GM19324 (cell line): ENCODE data around the gene GDF7.
"Not testable (repeated sequence)": the region's sequence is repeated elsewhere in the genome, so short reads cannot be mapped to it uniquely, and the experiment has no call there.

Experiments used
- ATAC-seq: cut with Tn5 transposase; IDR thresholded peaks from one replicate; pipeline ENCODE4 v1.9.1; 2021; ENCODE audit warnings: mild to moderate bottlenecking, moderate library complexity; ENCODE audit not compliant: unreplicated experiment, low FRiP score

GDF7 gene

GRCh38 chr2:20691076-20691734, 24.3 kb downstream of the GDF7 start:
- no peak for ATAC-seq

- ATAC-seq: no peak
Observed at GRCh38 chr2:20692081-20692480, 25.1 kb downstream of the GDF7 start.

DNA sequence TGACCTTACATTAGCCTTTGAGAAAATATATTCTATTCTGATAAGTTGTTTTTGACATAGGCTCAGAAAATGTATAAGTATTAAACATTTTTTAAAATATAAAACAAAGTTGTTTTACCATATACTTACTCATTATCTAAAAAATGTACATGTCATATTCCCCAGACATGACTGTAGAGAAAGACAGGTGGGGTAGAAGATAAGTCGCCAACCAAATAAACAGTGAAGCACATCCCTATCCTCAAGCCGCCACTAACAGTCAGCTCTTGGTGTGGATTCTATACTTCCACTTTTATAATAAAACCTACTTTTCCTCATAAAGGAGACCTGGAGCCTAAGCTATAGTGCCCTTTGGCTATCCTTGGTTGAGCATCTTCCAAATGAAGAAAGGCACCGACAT, 26.4 kb downstream of the GDF7 start:
- no peak for ATAC-seq

DNA sequence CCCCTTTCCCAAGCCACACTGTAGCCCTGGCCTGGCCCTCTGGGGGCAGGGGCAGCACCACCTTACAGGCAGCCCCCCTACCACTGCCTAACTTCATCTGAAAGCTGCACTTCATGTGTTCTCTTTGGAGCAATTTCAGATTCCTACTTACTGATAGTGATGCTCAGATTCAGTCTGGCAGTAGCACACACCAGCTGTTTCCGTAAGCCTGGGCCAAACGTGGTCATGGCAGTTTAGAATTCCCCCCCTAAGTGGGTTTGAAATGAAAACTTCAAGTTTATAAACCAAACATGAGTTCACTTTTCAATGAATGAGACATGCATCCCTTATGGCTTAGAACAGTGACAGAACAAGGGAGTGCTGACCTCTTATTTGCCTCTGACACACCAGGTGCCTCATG, 29.4 kb downstream of the GDF7 start:
- no peak for ATAC-seq

DNA sequence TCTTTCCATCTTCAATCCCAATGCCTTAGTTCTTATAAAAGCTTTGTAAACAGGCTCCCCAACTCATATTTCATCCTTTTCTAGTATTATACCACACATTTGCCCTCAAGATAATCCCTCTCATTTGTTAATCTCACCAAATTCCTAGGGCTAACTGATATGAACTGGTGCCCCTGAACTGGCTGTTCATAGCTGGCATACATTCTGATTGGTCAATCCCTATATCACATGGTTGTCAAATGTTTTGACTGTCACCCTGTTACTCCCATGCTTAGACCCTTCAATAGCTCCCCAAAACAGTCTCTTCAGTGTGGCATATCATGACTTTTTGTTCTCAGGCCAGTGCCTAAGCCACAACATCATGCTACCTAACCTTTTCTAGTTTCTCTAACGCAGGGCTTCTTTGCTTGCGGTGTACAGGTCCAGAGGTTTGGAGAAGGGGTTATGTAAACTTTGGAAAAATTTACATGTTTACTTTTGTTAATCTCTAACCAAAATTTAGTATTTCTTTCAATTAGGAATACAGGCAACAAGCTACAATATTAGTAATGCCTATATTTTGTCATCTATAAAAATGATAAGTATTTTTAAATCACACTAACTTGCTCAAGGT, 30.5 kb downstream of the GDF7 start:
- no peak for ATAC-seq

GRCh38 chr2:20698916-20699613, 32.1 kb downstream of the GDF7 start:
- no peak for ATAC-seq

- ATAC-seq: no peak
Observed at GRCh38 chr2:20702563-20702962, 35.6 kb downstream of the GDF7 start.

DNA sequence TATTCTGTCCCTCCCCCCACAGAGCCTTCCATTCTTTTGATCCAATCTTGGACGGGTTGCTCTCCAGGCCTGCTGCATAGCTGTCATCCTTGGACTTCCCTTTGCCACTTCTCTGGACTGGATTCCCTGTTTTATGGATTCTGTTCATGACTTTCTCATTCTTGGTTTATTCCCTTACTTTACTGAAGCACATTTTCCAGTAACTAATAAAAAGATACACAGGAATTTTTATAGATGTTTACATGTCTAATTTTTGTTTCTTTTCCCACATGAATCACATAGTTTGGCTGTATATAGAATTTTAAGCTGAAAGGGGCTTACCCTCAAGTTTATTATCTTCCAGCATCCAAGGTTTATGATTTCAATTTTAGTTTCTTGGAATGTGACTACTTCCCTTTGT, 37.9 kb downstream of the GDF7 start:
- no peak for ATAC-seq

DNA sequence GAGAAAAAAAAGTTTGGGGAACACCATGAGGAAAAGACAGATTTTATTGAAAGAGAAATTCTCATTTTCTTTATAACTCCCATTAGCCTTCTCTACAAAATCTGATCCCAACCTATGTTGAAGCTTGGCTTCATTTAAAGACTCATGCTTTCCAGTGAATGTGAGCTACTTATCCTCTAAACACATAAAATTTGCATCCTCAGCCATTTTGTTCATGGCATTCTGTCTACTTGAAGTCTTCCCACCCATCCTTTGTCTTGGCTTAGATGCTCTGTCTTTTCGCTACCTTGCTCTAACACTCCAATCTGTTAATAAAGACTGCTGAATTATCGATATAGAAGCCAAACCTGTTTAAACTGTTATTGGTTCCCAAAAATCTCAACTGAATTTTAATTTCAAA, 39.3 kb downstream of the GDF7 start:
- ATAC-seq: no peak

- no peak for ATAC-seq
Observed at GRCh38 chr2:20706786-20707185, 39.8 kb downstream of the GDF7 start.

GRCh38 chr2:20707601-20708000, 40.7 kb downstream of the GDF7 start:
- ATAC-seq: no peak

GRCh38 chr2:20711641-20712040, 44.7 kb downstream of the GDF7 start:
- not testable (repeated sequence) for ATAC-seq

- not testable (repeated sequence) for ATAC-seq
Observed at GRCh38 chr2:20713585-20713984, 46.6 kb downstream of the GDF7 start.

- not testable (repeated sequence) for ATAC-seq
Observed at GRCh38 chr2:20714412-20714811, 47.5 kb downstream of the GDF7 start.

DNA sequence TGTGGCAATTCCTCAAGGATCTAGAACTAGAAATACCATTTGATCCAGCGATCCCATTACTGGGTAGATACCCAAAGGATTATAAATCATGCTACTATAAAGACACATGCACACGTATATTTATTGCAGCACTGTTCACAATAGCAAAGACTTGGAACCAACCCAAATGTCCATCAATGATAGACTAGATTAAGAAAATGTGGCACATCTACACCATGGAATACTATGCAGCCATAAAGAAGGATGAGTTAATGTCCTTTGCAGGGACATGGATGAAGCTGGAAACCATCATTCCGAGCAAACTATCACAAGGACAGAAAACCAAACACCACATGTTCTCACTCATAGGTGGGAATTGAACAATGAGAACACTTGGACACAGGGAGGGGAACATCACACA, 49.2 kb downstream of the GDF7 start:
- not testable (repeated sequence) for ATAC-seq

DNA sequence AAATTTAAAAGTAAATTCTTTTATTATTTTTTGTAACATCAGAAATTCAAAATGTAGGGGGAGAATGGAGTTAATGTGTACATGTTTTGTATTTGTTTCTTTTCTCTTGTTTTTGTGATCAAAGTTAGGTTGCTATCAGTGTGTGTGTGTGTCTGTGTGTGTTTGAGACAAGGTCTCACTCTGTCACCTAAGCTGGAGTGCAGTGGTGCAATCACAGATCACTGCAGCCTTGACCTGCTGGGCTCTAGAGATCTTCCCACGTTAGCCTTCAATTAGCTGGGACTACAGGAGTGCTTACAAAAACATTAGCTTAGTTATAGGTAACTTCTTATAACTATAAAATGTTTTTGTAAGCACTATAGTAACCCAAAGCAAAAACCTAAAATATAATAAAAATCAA, 50.7 kb downstream of the GDF7 start:
- ATAC-seq: no peak

- no peak for ATAC-seq
Observed at GRCh38 chr2:20722592-20723240, 55.8 kb downstream of the GDF7 start.

DNA sequence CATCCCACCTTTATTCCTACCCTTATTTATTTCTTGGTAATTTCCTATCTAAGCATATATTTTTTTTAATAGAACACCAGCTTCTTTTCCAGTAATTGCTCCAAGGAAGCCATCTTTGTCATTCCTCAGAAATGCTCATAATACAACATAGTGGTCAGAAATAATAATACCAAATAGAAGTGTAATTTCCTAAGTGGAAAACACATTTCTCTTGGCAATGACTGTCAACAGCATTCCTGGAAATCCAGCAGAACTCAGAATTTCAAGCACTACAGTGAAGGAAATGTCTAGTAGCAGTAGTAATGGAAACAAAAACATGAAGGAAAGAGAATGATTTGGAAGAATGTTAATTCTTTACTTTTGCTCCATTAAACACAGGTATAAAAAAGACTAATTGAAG, 56.6 kb downstream of the GDF7 start:
- no peak for ATAC-seq

- no peak for ATAC-seq
Observed at GRCh38 chr2:20724500-20725053, 57.6 kb downstream of the GDF7 start.

- no peak for ATAC-seq
Observed at GRCh38 chr2:20725782-20726181, 58.8 kb downstream of the GDF7 start.

GRCh38 chr2:20726913-20727312, 60.0 kb downstream of the GDF7 start:
- no peak for ATAC-seq
